ENCODE data around the gene IMMP2L. TPM values are rescaled to one million over a fixed set of nuclear protein-coding genes. Genes with fewer than 3 reads are reported as not detected.
"Not testable (repeated sequence)": the region's sequence is repeated elsewhere in the genome, so short reads cannot be mapped to it uniquely, and the experiment has no call there.

IMMP2L gene
- total and polyA plus RNA-seq, 8 donors, result 2.5 to 40.8 (median 20.0) TPM; not detected in 1

DNA sequence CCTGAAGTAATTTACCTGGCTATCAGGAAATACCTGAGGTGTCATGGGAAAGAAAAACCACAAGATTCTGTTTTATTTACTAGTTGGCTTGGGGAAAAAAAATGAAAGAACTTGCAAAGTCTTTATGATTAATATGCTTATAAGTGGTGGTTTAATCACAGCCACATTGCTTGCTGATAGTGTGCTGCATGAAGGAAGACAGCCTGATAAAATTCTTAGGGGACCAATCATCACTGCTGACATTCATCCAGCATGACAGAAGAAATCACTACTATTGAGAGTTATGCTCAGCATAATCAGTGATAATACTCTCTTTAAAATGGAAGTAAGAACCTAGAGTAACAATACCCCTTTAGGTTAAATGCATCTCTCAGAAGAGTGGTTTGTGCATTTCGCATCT, 621.5 kb downstream of the IMMP2L start:
- 95 to 100% (median 98%) methylated on average over 1 of the region's 1 CpG for WGBS, 5 donors
- TF ChIP-seq POLR2A (IDR thresholded peaks at IDR 0.05) (no peak), POLR2AphosphoS5 (IDR thresholded peaks at IDR 0.05) (no peak), EP300 (IDR thresholded peaks at IDR 0.05) (no peak)
- TF ChIP-seq, protein P1, sequence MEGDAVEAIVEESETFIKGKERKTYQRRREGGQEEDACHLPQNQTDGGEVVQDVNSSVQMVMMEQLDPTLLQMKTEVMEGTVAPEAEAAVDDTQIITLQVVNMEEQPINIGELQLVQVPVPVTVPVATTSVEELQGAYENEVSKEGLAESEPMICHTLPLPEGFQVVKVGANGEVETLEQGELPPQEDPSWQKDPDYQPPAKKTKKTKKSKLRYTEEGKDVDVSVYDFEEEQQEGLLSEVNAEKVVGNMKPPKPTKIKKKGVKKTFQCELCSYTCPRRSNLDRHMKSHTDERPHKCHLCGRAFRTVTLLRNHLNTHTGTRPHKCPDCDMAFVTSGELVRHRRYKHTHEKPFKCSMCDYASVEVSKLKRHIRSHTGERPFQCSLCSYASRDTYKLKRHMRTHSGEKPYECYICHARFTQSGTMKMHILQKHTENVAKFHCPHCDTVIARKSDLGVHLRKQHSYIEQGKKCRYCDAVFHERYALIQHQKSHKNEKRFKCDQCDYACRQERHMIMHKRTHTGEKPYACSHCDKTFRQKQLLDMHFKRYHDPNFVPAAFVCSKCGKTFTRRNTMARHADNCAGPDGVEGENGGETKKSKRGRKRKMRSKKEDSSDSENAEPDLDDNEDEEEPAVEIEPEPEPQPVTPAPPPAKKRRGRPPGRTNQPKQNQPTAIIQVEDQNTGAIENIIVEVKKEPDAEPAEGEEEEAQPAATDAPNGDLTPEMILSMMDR (IDR thresholded peaks at IDR 0.05), result no peak
- intact Hi-C loops (cut with DNase I; ENCODE audit: low total_unique reads), result no loop called here

DNA sequence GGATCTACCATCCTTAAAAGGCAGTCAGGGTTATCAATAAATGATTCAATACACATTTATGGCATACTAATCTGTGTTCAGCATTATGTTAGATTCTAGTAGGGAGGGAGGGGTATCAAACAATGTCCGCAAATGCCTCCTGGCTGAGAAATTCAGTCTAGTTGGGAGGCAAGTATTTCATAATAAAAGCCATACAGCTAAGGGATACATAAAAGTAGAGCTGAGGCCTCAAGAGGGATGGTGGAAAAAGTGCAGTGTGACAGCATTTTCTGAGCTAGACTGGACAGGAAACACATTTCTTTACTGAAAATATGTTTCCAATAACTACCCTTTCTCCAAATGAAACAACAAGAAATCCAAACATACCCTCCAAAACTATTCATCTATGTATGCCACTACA, 624.1 kb downstream of the IMMP2L start:
- 88 to 97% (median 95%) methylated on average over 1 of the region's 1 CpG for WGBS, 5 donors
- DNase-seq, result peak in 1 of 2 donors; percentile 10
- H3K36me3 ChIP-seq, result no peaks in the 10 kb centered on the region
- peaks cover 0 to 6% (median 0%) of the 10 kb centered on the region in 4 donors for H3K9me3 ChIP-seq
- intact Hi-C loops (cut with DNase I; ENCODE audit: low total_unique reads), result no loop called here
- H3K27ac ChIP-seq, result no peak overlapping the region
- no peak for TF ChIP-seq POLR2A (IDR thresholded peaks at IDR 0.05)
- no peak for TF ChIP-seq POLR2AphosphoS5 (IDR thresholded peaks at IDR 0.05)
- TF ChIP-seq, protein P1 (IDR thresholded peaks at IDR 0.05), result no peak
- TF ChIP-seq EP300 (IDR thresholded peaks at IDR 0.05), result no peak
- peaks cover 0 to 3% (median under 1%) of the 10 kb centered on the region in 4 donors for H3K4me1 ChIP-seq
- no peak overlapping the region for H3K4me3 ChIP-seq
- H3K27me3 ChIP-seq, result no peaks in the 10 kb centered on the region

More for the DNA sequence above, 621.5 kb downstream of the IMMP2L start:
- H3K27me3 ChIP-seq, result no peaks in the 10 kb centered on the region
- H3K9me3 ChIP-seq, result peaks cover 0 to 6% (median 0%) of the 10 kb centered on the region in 4 donors
- H3K27ac ChIP-seq, result no peak overlapping the region
- peaks cover 0 to 17% (median 6%) of the 10 kb centered on the region in 4 donors for H3K4me1 ChIP-seq
- H3K36me3 ChIP-seq, result no peaks in the 10 kb centered on the region
- no peak for DNase-seq
- no peak overlapping the region for H3K4me3 ChIP-seq

DNA sequence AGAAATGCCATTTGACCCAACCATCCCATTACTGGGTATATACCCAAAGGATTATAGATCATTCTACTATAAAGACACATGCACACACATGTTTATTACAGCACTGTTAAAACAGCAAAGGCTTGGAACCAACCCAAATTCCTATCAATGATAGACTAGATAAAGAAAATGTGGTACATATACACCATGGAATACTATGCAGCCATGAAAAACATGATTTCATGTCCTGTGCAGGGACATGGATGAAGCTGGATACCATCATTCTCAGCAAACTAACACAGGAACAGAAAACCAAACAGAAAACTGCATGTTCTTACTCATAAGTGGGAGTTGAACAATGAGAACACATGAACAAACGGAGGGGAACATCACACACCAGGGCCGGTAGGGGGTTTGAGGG, 625.6 kb downstream of the IMMP2L start:
- H3K27me3 ChIP-seq; H3K27ac ChIP-seq; H3K36me3 ChIP-seq; DNase-seq; intact Hi-C loops (cut with DNase I; ENCODE audit: low total_unique reads); H3K4me1 ChIP-seq; H3K9me3 ChIP-seq; H3K4me3 ChIP-seq: not testable (repeated sequence)
- WGBS, 5 donors, result 94 to 99% (median 98%) methylated on average over 2 of the region's 2 CpGs

DNA sequence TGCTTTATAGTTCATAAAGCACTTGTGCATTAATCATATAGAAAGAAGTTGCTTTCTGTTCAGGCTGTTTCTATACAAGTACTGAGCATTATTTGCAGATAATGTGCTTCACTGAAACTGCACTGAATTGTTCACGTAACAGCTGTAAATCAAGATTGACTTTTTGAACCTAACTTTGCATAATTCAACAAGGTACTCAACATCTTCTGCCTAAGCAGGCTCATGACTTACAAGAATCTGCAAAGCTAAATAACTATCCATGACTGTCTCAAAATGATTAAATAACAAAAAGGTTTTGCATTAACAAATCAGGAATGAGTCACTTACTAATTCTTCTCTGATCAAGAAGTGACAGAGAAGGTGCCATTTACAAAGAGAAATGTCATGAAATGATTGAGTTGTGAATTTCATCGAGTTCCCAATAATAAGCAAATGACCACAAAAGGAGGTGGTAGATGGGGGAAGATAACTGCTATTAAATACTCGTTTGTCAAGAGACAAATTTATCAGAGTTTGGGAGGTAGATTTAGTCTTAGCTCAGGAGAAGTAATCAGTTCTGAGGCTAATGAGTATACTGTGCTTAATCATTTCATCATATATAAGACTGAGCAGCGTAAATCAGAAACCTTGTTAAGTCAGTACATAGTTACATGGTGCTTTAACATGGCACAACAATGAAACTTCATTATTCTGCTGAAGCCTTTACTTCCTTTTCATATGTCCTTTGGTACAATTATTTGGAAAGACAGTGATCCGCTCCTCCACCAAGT, 632.6 kb downstream of the IMMP2L start:
- Histone ChIP-seq H3K36me3 (no peaks in the 10 kb centered on the region), H3K4me1 (no peaks in the 10 kb centered on the region), H3K27ac (no peak overlapping the region), H3K9me3 (no peaks in the 10 kb centered on the region), H3K4me3 (no peak overlapping the region), H3K27me3 (no peaks in the 10 kb centered on the region)
- 56 to 62% (median 61%) methylated on average over 5 of the region's 5 CpGs for WGBS, 5 donors
- TF ChIP-seq, protein P1 (IDR thresholded peaks at IDR 0.05), result no peak
- no peak for TF ChIP-seq EP300 (IDR thresholded peaks at IDR 0.05)
- TF ChIP-seq POLR2AphosphoS5 (IDR thresholded peaks at IDR 0.05), result no peak
- no peak for TF ChIP-seq POLR2A (IDR thresholded peaks at IDR 0.05)
- DNase-seq, result peak in 1 of 2 donors; percentile 12
- intact Hi-C loops (cut with DNase I; ENCODE audit: low total_unique reads), result no loop called here

DNA sequence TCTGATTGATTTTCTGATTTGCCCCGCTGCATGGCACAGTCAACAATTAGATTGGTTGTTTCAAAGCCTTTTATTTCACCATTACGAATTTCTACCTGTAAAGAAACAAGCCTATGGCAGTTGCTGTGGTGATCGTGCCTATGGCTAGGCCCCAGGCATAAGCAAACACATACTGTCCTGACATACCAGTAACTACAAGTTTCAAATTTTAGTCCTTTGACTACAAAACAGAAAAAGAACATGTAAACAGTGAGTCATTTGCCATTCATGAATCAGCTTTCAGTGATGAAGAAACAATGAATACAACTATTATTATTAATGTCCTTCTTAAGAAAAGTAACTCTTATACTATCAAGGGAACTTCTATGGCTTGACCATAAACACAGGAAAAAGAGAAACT, 639.4 kb downstream of the IMMP2L start:
- Histone ChIP-seq H3K27me3 (no peaks in the 10 kb centered on the region), H3K9me3 (no peaks in the 10 kb centered on the region), H3K4me1 (peaks cover 0 to 12% (median 5%) of the 10 kb centered on the region in 4 donors), H3K4me3 (no peak overlapping the region), H3K36me3 (no peaks in the 10 kb centered on the region), H3K27ac (no peak overlapping the region)
- WGBS, 5 donors, result 83 to 97% (median 86%) methylated on average over 3 of the region's 3 CpGs
- intact Hi-C loops (cut with DNase I; ENCODE audit: low total_unique reads), result no loop called here
- DNase-seq, result no peak
- TF ChIP-seq POLR2AphosphoS5 (IDR thresholded peaks at IDR 0.05), result no peak
